Erythroblast (primary cell): ENCODE results near the gene MEOX2.

Source experiments
- GATA1 ChIP-seq: IDR thresholded peaks from 2 replicates; pipeline ENCODE4 v1.6.1; 2011; ENCODE audit warnings: low read depth, mild to moderate bottlenecking, control low read depth, low read length, moderate library complexity
- POLR2A ChIP-seq: IDR thresholded peaks from 2 replicates; pipeline ENCODE4 v1.6.1; 2011; ENCODE audit warnings: mild to moderate bottlenecking, low read length

GRCh38 chr7:15577600-15577999 is 108.9 kb downstream of the MEOX2 start:
- TF ChIP-seq POLR2A (no peak), GATA1 (no peak)
